ENCODE data around the gene JAZF1.

DNA sequence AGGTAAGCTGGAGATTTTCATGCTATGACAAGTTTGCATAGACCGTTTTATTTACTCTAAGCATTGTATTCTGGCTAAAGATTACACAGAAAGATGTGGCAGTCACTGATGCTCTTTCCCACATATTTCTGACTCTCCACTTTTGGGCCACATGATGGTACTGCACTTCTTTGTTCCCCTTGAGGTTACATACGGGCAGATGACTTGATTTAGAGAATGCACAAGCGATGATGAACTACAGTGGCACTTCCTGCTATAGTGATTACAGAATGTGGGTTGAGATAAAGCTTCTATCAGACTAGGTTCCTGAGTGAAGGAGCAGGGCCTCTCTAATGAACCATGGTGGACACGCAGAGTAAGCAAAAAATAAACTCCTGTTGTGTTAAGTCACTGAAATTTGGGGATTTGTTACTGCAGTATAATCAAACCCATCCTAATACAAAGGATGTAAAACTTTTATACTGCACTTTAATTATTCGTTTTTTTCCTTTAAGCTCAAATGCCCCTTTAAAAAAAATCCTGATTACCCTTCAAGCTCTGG, 262.8 kb downstream of the JAZF1 start:
- no peak for TF ChIP-seq POLR2A (IDR thresholded peaks at IDR 0.05)
- no peak for TF ChIP-seq EP300 (IDR thresholded peaks at IDR 0.05)
